ENCODE data around the gene FBN2. TPM values are rescaled to one million over a fixed set of nuclear protein-coding genes. Genes with fewer than 3 reads are reported as not detected.

Gene FBN2
- total RNA-seq, 1 experiment from 2014 or later, result 0.42 TPM

- ATAC-seq (no peak), DNase-seq (ENCODE audit: low read depth, low spot score) (no peak)
- no peaks in the 10 kb centered on the region for H3K27me3 ChIP-seq (ENCODE audit: insufficient read depth, low read length)
- no peaks in the 10 kb centered on the region for H4K20me1 ChIP-seq (ENCODE audit: insufficient read depth)
- no peaks in the 10 kb centered on the region for H3K79me2 ChIP-seq (ENCODE audit: insufficient read depth, low read length)
- intact Hi-C loops (cut with micrococcal nuclease), result no loop called here
- ChIA-PET POLR2A (no interaction called here), CTCF (no interaction called here), RAD21 (ENCODE audit: low non-redundant PET in 1 of 2, low total read pairs in 2 of 2, uncharacterized antibody in 2 of 2, unreplicated experiment in 2 of 2) (no interaction called here)
- H3K27ac ChIP-seq (ENCODE audit: low read depth, low read length), result no peak overlapping the region
- H2AFZ ChIP-seq (ENCODE audit: low read depth, low read length, poor library complexity, severe bottlenecking), result no peak overlapping the region
- no peak overlapping the region for H3K4me3 ChIP-seq (replicated peaks in 1 of 2; ENCODE audit: low read depth in 1 of 2, low read length in 2 of 2)
- no peaks in the 10 kb centered on the region for H3K36me3 ChIP-seq (ENCODE audit: control insufficient read depth in 1 of 2, insufficient read depth in 2 of 2, low read length in 2 of 2)
- no peaks in the 10 kb centered on the region for H3K9me2 ChIP-seq (ENCODE audit: insufficient read depth)
- no peak overlapping the region for H3K9ac ChIP-seq (ENCODE audit: low read length)
- no TSS peak for BruUV-seq (replicated peaks)
- no peaks in the 10 kb centered on the region for H3K9me3 ChIP-seq (ENCODE audit: control insufficient read depth in 1 of 2, insufficient read depth in 1 of 2, low read depth in 1 of 2, low read length in 2 of 2)
- no peak overlapping the region for H3K4me2 ChIP-seq (ENCODE audit: low read length)
- TF ChIP-seq ZNF274 (IDR thresholded peaks at IDR 0.05; ENCODE audit: low read depth, low read length), result no peak
- no peak for TF ChIP-seq ELF1 (IDR thresholded peaks at IDR 0.05; ENCODE audit: borderline replicate concordance, low read depth)
- no peak for TF ChIP-seq YY1 (IDR thresholded peaks at IDR 0.05; ENCODE audit: extremely low read depth, insufficient replicate concordance, low read depth, low read length)
- no peak for TF ChIP-seq FOSL1 (IDR thresholded peaks at IDR 0.05; ENCODE audit: low read depth)
- TF ChIP-seq CEBPB (IDR thresholded peaks at IDR 0.05; ENCODE audit: low read depth), result no peak
- TF ChIP-seq EGR1 (IDR thresholded peaks at IDR 0.05; ENCODE audit: low read depth), result no peak
- no peak for TF ChIP-seq REST (IDR thresholded peaks at IDR 0.05; ENCODE audit: low read depth)
- no peak for TF ChIP-seq ZBTB33 (IDR thresholded peaks at IDR 0.05; ENCODE audit: extremely low read depth, insufficient replicate concordance, low read length)
- H3K4me1 ChIP-seq (ENCODE audit: control insufficient read depth in 1 of 2, insufficient read depth in 2 of 2, low read length in 2 of 2), result no peaks in the 10 kb centered on the region
These were observed 292.1 kb downstream of the FBN2 start for GRCh38 chr5:128245974-128246373.
